Activated CD8-positive, alpha-beta T cell treated with anti-CD3 and anti-CD28 coated beads for 36 hours (primary cell): ENCODE measurements around the gene HMG20B. TPM values are rescaled to one million over a fixed set of nuclear protein-coding genes. Genes with fewer than 3 reads are reported as not detected.
"Not testable (repeated sequence)": the region's sequence is repeated elsewhere in the genome, so short reads cannot be mapped to it uniquely, and the experiment has no call there.

Source experiments
- ATAC-seq: fragments of 200-7000 bp; cut with Tn5 transposase; one replicate; pipeline ENCODE4 v1.10.0; 2021; ENCODE audit warnings: mild to moderate bottlenecking, moderate library complexity
- CTCF ChIA-PET: fragments of 350-600 bp; sonication (Branson Sonifier 250); formaldehyde crosslinking; loops from one replicate; lab custom pipeline; 2021; ENCODE audit warnings: antibody characterized with exemption; lab: Charles Lee
- POLR2A ChIA-PET: fragments of 350-600 bp; sonication (Branson Sonifier 250); formaldehyde crosslinking; loops from one replicate; lab custom pipeline; 2021; ENCODE audit warnings: antibody characterized with exemption; lab: Charles Lee
- DNase-seq: peaks from one replicate; pipeline ENCODE4 v3.0.0-alpha.2; 2020
- H3K27ac Mint-ChIP-seq: one replicate; pipeline ENCODE4 v1.8.0; 2021; ENCODE audit warnings: mild to moderate bottlenecking, mixed read lengths
- H3K27me3 Mint-ChIP-seq: one replicate; pipeline ENCODE4 v1.8.0; 2021; ENCODE audit warnings: mixed read lengths
- H3K36me3 Mint-ChIP-seq: one replicate; pipeline ENCODE4 v1.8.0; 2021; ENCODE audit warnings: low read depth, mixed read lengths
- H3K4me1 Mint-ChIP-seq: one replicate; pipeline ENCODE4 v1.8.0; 2021; ENCODE audit warnings: low read depth, mixed read lengths
- H3K4me3 Mint-ChIP-seq: one replicate; pipeline ENCODE4 v1.8.0; 2021; ENCODE audit warnings: mild to moderate bottlenecking, moderate library complexity, mixed read lengths
- H3K9me3 Mint-ChIP-seq: one replicate; pipeline ENCODE4 v1.8.0; 2021; ENCODE audit warnings: mixed read lengths
- intact Hi-C: fragments of 100-400 bp; cut with micrococcal nuclease; formaldehyde crosslinking; loops from one replicate; pipeline ENCODE4 v1.10.0; 2022
- total RNA-seq, 2 experiments: library from RNA; stranded (reverse); gene quantifications; one replicate each; pipeline ENCODE4 v1.2.3, GENCODE V29; 2021
- TF ChIP-seq, protein P1 (sequence below): fragments of 200-600 bp; IDR thresholded peaks from one replicate; pipeline ENCODE4 v1.8.0; 2022; ENCODE audit warnings: antibody characterized with exemption, mild to moderate bottlenecking

HMG20B gene
- total RNA-seq, 2 experiments from 2014 or later = 42.7 to 47.3 TPM

DNA sequence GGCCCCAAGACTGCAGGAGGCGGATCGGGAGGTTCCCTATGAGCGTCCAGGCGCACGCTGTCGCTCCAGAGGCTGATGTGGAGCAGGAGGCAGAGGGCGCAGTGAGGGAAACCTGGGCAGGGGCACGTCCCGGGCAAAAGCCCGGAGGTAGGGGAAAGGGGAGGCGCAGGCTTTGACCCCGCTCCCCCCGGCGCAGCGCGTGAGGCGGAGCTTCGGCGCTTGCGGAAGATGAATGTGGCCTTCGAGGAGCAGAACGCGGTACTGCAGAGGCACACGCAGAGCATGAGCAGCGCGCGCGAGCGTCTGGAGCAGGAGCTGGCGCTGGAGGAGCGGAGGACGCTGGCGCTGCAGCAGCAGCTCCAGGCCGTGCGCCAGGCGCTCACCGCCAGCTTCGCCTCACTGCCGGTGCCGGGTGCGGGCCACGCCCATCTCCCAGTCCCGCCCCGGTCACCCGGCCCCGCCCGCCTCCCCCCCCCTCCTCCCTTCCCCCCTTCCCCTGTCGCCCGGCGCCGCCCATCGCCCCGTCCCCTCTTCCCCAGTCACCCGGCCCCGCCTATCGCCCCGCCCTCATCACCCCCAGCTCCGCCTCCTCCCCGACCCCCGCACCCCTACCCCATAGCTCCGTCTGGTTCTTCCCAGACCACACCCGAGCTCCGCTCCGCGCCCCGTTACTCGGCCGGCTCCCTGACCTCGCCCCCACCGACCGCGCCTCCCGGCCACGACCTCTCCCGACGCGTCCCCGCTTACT is 4.1 kb downstream of the HMG20B start:
- Mint-ChIP-seq H3K4me1 (peaks cover 7% of the 10 kb centered on the region), H3K27me3 (no peaks in the 10 kb centered on the region), H3K4me3 (no peak overlapping the region), H3K36me3 (peaks cover 13% of the 10 kb centered on the region), H3K27ac (no peak overlapping the region), H3K9me3 (no peaks in the 10 kb centered on the region)
- TF ChIP-seq, protein P1, sequence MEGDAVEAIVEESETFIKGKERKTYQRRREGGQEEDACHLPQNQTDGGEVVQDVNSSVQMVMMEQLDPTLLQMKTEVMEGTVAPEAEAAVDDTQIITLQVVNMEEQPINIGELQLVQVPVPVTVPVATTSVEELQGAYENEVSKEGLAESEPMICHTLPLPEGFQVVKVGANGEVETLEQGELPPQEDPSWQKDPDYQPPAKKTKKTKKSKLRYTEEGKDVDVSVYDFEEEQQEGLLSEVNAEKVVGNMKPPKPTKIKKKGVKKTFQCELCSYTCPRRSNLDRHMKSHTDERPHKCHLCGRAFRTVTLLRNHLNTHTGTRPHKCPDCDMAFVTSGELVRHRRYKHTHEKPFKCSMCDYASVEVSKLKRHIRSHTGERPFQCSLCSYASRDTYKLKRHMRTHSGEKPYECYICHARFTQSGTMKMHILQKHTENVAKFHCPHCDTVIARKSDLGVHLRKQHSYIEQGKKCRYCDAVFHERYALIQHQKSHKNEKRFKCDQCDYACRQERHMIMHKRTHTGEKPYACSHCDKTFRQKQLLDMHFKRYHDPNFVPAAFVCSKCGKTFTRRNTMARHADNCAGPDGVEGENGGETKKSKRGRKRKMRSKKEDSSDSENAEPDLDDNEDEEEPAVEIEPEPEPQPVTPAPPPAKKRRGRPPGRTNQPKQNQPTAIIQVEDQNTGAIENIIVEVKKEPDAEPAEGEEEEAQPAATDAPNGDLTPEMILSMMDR = no peak
- ChIA-PET POLR2A (no interaction called here), CTCF (no interaction called here)
- DNase-seq = no peak
- intact Hi-C loops = no loop called here
- no peak for ATAC-seq

DNA sequence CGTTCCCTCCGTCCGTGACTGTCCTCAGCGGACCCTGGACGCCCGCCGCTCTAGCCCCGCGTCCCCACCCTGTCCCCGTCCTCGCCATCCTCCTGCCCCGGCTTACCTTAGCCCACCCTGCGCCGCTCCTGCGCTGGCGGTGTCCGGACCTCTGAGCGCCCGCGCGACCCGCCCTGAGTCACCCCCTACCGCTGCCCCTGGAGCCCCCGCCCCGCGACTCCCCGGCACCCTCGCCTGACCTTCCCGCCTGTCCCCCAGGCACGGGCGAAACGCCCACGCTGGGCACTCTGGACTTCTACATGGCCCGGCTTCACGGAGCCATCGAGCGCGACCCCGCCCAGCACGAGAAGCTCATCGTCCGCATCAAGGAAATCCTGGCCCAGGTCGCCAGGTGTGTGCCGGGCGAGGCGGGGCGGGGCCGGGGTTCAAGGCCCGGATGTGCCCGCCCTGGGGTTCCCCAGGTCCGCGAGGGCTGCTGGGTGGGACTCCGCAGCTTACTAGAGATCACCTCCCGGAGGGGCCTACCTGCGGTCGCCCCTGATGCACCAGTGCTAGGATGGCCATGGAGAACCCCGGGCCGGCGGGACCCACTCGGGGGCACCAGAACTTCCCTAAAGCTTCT is 5.1 kb downstream of the HMG20B start:
- Mint-ChIP-seq H3K27ac (no peak overlapping the region), H3K4me1 (peaks cover 4% of the 10 kb centered on the region), H3K27me3 (no peaks in the 10 kb centered on the region), H3K4me3 (no peak overlapping the region), H3K9me3 (no peaks in the 10 kb centered on the region), H3K36me3 (peaks cover 13% of the 10 kb centered on the region)
- ChIA-PET POLR2A (no interaction called here), CTCF (interaction anchor here (1.1 kb wide), 1 partner anchor 9 kb away, joined by 4 read pairs; no protein-coding TSS in a partner anchor)
- intact Hi-C loops = no loop called here
- DNase-seq (no peak), ATAC-seq (no peak)
- TF ChIP-seq, protein P1 = no peak

DNA sequence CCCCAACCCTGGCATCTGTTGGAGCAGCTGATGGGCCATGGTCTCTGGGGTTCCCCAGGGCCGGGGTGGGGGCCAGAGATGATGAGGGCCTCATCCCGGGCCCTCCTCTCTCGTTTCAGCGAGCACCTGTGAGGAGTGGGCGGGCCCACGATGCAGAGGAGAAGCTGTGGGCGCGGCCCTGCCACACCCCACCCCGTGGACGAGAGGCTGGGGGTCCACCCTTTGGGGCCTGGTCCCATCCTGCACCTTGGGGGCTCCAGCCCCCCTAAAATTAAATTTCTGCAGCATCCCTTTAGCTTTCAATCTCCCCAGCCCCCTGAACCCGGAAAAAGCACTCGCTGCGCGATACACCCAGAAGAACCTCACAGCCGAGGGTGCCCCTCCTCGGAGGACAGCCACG is 5.6 kb downstream of the HMG20B start:
- POLR2A ChIA-PET = no interaction called here
- Mint-ChIP-seq H3K4me1 (peaks cover 4% of the 10 kb centered on the region), H3K4me3 (no peak overlapping the region)

DNA sequence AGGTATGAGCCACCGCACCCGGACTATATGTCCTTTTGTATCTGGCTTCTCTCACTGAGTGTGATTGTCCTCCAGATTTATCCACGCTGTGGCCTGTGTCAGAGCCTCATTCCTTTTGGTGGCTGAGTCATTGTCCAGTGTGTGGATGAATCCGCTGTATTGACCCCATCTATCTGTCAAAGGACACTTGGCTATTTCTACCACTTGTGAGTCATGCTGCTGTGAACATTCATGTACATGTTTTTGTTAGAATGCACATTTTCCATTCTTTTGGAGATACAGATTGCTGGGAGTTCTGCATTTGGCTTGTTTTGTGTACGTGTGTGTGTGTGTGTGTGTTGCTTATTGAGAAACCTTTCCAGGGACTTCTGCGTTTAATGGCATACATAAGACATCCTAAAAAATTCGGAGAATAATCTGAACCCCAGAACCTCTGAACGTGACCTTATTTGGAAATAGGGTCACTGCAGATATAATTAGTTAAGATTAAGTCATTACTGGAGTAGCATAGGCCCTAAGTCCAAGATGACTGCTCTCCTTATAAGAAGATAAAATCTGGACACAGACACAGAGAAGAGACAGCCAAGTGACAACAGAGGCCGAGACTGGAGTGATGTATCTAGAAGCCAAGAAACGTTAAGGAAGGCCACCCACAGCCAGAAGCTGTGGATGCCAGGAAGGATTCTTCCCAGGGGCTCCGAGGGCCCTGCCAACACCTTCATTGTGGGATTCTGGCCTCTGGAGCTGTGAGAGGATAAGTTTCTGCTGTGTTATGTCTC is 7.6 kb downstream of the HMG20B start:
- no peak overlapping the region for H3K4me3 Mint-ChIP-seq
- no peaks in the 10 kb centered on the region for H3K27me3 Mint-ChIP-seq
- H3K27ac Mint-ChIP-seq = no peak overlapping the region
- ATAC-seq (no peak), DNase-seq (no peak)
- TF ChIP-seq, protein P1 = no peak
- peaks cover 4% of the 10 kb centered on the region for H3K36me3 Mint-ChIP-seq
- POLR2A ChIA-PET = interaction anchor here (0.6 kb wide), 1 partner anchor 370 kb away, joined by 3 read pairs; no protein-coding TSS in a partner anchor
- CTCF ChIA-PET = no interaction called here
- H3K9me3 Mint-ChIP-seq = no peaks in the 10 kb centered on the region
- H3K4me1 Mint-ChIP-seq = no peaks in the 10 kb centered on the region
- intact Hi-C loops = no loop called here

More for the DNA sequence above, 5.6 kb downstream of the HMG20B start:
- no peaks in the 10 kb centered on the region for H3K27me3 Mint-ChIP-seq
- intact Hi-C loops = no loop called here
- ATAC-seq (no peak), DNase-seq (no peak)
- no peak overlapping the region for H3K27ac Mint-ChIP-seq
- CTCF ChIA-PET = interaction anchor here (1.1 kb wide), 1 partner anchor 8 kb away, joined by 4 read pairs; no protein-coding TSS in a partner anchor
- TF ChIP-seq, protein P1 = no peak
- no peaks in the 10 kb centered on the region for H3K9me3 Mint-ChIP-seq
- H3K36me3 Mint-ChIP-seq = peaks cover 13% of the 10 kb centered on the region

DNA sequence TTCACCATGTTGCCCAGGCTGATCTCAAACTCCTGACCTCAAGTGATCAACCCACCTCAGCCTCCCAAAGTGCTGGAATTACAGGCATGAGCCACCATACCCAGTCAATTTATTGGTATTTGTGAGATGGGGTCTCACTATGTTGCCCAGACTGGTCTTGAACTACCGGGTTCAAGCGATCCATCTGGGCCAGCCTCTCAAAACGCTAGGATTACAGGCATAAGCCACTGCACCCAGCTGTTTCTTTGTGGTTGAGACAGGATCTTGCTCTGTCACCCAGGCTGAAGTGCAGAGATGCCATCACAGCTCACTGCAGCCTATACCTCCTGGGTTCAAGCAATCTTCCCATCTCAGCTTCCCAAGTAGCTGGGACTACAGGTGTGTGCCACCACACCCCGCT is 9.0 kb downstream of the HMG20B start:
- DNase-seq, H3K4me1 Mint-ChIP-seq, H3K36me3 Mint-ChIP-seq, intact Hi-C loops, H3K9me3 Mint-ChIP-seq, ATAC-seq, H3K4me3 Mint-ChIP-seq, POLR2A ChIA-PET, H3K27me3 Mint-ChIP-seq, H3K27ac Mint-ChIP-seq: not testable (repeated sequence)
- CTCF ChIA-PET = interaction anchor here (0.7 to 1.4 kb wide), 3 partner anchors 37 to 143 kb away, joined by 3 read pairs; no protein-coding TSS in a partner anchor

DNA sequence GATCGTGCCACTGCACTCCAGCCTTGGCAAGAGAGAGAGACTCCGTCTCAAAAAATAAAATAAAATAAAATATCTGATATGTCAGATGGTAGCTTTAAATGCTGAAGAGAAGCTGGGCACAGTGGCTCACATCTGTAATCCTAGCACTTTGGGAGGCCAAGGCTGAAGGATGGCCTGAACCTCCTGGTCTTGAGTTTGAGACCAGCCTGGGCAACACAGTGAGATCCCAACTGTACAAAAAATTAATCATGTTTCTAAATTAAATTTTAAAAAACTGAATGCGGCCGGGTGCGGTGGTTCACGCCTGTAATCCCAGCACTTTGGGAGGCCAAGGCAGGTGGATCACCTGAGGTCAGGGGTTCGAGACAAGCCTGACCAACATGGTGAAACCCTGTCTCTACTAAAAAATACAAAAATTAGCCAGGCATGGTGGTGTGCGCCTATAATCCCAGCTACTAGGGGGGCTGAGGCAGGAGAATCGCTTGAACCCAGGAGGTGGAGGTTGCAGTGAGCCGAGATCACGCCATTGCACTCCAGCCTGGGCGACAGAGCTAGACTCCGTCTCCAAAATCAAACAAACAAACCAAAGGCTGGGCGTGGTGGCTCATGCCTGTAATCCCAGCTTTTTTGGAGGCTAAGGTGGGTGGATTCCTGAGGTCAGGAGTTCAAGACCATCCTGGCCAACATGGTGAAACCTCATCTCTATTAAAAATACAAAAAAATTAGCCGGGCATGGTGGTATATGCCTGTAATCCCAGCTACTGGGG is 11.5 kb downstream of the HMG20B start:
- POLR2A ChIA-PET = interaction anchor here (1.3 kb wide), 1 partner anchor 17 kb away, joined by 3 read pairs; no protein-coding TSS in a partner anchor
- intact Hi-C loops, H3K9me3 Mint-ChIP-seq, H3K4me1 Mint-ChIP-seq, ATAC-seq, H3K36me3 Mint-ChIP-seq, H3K27ac Mint-ChIP-seq, DNase-seq, H3K27me3 Mint-ChIP-seq, H3K4me3 Mint-ChIP-seq: not testable (repeated sequence)
- CTCF ChIA-PET = interaction anchor here (1.2 to 2.3 kb wide), 5 partner anchors 12 to 44 kb away, joined by 3 to 16 read pairs (median 5); no protein-coding TSS in a partner anchor
